Activated CD4-positive, alpha-beta T cell treated with anti-CD3 and anti-CD28 coated beads, Interleukin-2, Interleukin-6, amounts not matched to agents 100 ng/mL and 50 ng/mL, durations not matched to agents 16 hours and 8 hours (primary cell): Measurements from ENCODE around the gene BLNK.
"Not testable (repeated sequence)": the region's sequence is repeated elsewhere in the genome, so short reads cannot be mapped to it uniquely, and the experiment has no call there.

Experiments
- DNase-seq: peaks from one replicate; pipeline ENCODE4 v3.0.0-alpha.2; 2020

BLNK gene

GRCh38 chr10:96271016-96271815 is at the start of gene BLNK:
BLNK (minus strand) TSS chr10:96271569; CDS start chr10:96271398, 171 bp downstream.
- no peak for DNase-seq

GRCh38 chr10:96319754-96320474 is 48.5 kb upstream of the BLNK start:
- no peak for DNase-seq

- no peak for DNase-seq
These were observed 45.9 kb upstream of the BLNK start for GRCh38 chr10:96317067-96317833.

GRCh38 chr10:96313344-96313743 is 42.0 kb upstream of the BLNK start:
- DNase-seq, result no peak

GRCh38 chr10:96311180-96311715 is 39.9 kb upstream of the BLNK start:
- no peak for DNase-seq

GRCh38 chr10:96310321-96310669 is 38.9 kb upstream of the BLNK start:
- DNase-seq, result no peak

- DNase-seq, result no peak
These were observed 38.4 kb upstream of the BLNK start for GRCh38 chr10:96309628-96310320.

- not testable (repeated sequence) for DNase-seq
These were observed 37.5 kb upstream of the BLNK start for GRCh38 chr10:96308854-96309253.

- no peak for DNase-seq
These were observed 35.1 kb upstream of the BLNK start for GRCh38 chr10:96306516-96306915.

GRCh38 chr10:96305019-96305418 is 33.6 kb upstream of the BLNK start:
- no peak for DNase-seq

GRCh38 chr10:96304230-96304629 is 32.9 kb upstream of the BLNK start, which contains the start of gene DNTT:
DNTT (plus strand) TSS chr10:96304434; CDS start chr10:96304498, 64 bp downstream.
- DNase-seq, result no peak

GRCh38 chr10:96301616-96302015 is 30.2 kb upstream of the BLNK start:
- DNase-seq, result no peak

GRCh38 chr10:96299383-96299782 is 28.0 kb upstream of the BLNK start:
- DNase-seq, result no peak

GRCh38 chr10:96298362-96298761 is 27.0 kb upstream of the BLNK start:
- no peak for DNase-seq

GRCh38 chr10:96297486-96297885 is 26.1 kb upstream of the BLNK start:
- no peak for DNase-seq

- no peak for DNase-seq
These were observed 24.1 kb upstream of the BLNK start for GRCh38 chr10:96295475-96295874.

GRCh38 chr10:96292971-96293920 is 21.9 kb upstream of the BLNK start:
- DNase-seq, result peak; percentile 31

- no peak for DNase-seq
These were observed 19.2 kb upstream of the BLNK start for GRCh38 chr10:96290368-96291133.

- no peak for DNase-seq
These were observed 18.0 kb upstream of the BLNK start for GRCh38 chr10:96289218-96289910.

GRCh38 chr10:96288151-96288621 is 16.8 kb upstream of the BLNK start:
- DNase-seq, result no peak
